Left ventricle myocardium superior (tissue), 1 donor: ENCODE results near the gene CMIP. TPM values are rescaled to one million over a fixed set of nuclear protein-coding genes. Genes with fewer than 3 reads are reported as not detected.

Source experiments
- ATAC-seq: fragments of 200-7000 bp; cut with Tn5 transposase; one replicate; pipeline ENCODE4 v1.9.1; 2020; ENCODE audit warnings: mild to moderate bottlenecking, moderate library complexity
- DNase-seq: peaks from one replicate; pipeline ENCODE4 v3.0.0-alpha.2; 2020
- intact Hi-C: fragments of 100-400 bp; cut with micrococcal nuclease; formaldehyde crosslinking; loops from one replicate; pipeline ENCODE4 v1.11.0; 2022
- total RNA-seq: library from RNA; stranded (reverse); fragmentation: NEBNext Ultra II Directional; extraction: Animal tissue kit (Norgen Biotek cat#: 25700); gene quantifications from one replicate; pipeline ENCODE4 v1.2.1, GENCODE V29; 2021
- donor health status: DM: no; HTN: yes; CAD: no; lungs with severe emphysema.

CMIP gene
- total RNA-seq, 1 donor from 2014 or later: 9.7 TPM

- no peak for DNase-seq
- no peak for ATAC-seq
- intact Hi-C loops: no loop called here
Observed at GRCh38 chr16:81535679-81536360, 91.2 kb downstream of the CMIP start.

- ATAC-seq (no peak), DNase-seq (no peak)
- intact Hi-C loops: no loop called here
Observed at GRCh38 chr16:81536648-81537047, 92.0 kb downstream of the CMIP start.

- intact Hi-C loops: no loop called here
- ATAC-seq (no peak), DNase-seq (no peak)
Observed at GRCh38 chr16:81537721-81538561, 93.3 kb downstream of the CMIP start.

- intact Hi-C loops: no loop called here
- ATAC-seq: no peak
- no peak for DNase-seq
Observed at GRCh38 chr16:81539009-81539758, 94.6 kb downstream of the CMIP start.

- intact Hi-C loops: no loop called here
Observed at GRCh38 chr16:81539759-81540472, 95.3 kb downstream of the CMIP start.

GRCh38 chr16:81541314-81541713 lies 96.7 kb downstream of the CMIP start:
- intact Hi-C loops: no loop called here
- ATAC-seq (no peak), DNase-seq (no peak)

More at GRCh38 chr16:81539759-81540472, 95.3 kb downstream of the CMIP start:
- ATAC-seq (no peak), DNase-seq (no peak)

- intact Hi-C loops: no loop called here
- DNase-seq (no peak), ATAC-seq (no peak)
Observed at GRCh38 chr16:81542609-81543570, 98.3 kb downstream of the CMIP start.

- DNase-seq (no peak), ATAC-seq (no peak)
- intact Hi-C loops: no loop called here
Observed at GRCh38 chr16:81543571-81543970, 99.0 kb downstream of the CMIP start.

GRCh38 chr16:81544261-81544660 lies 99.7 kb downstream of the CMIP start:
- intact Hi-C loops: no loop called here
- ATAC-seq (peak; percentile 50), DNase-seq (no peak)

- intact Hi-C loops: no loop called here
- no peak for ATAC-seq
- no peak for DNase-seq
Observed at GRCh38 chr16:81544700-81545271, 100.2 kb downstream of the CMIP start.

GRCh38 chr16:81545470-81546250 lies 101.1 kb downstream of the CMIP start:
- DNase-seq (no peak), ATAC-seq (no peak)
- intact Hi-C loops: no loop called here

- DNase-seq (no peak), ATAC-seq (no peak)
- intact Hi-C loops: no loop called here
Observed at GRCh38 chr16:81546781-81547180, 102.2 kb downstream of the CMIP start.

GRCh38 chr16:81547194-81547938 lies 102.8 kb downstream of the CMIP start:
- ATAC-seq: no peak
- DNase-seq: no peak
- intact Hi-C loops: no loop called here

GRCh38 chr16:81547939-81548216 lies 103.3 kb downstream of the CMIP start:
- DNase-seq: no peak
- no peak for ATAC-seq
- intact Hi-C loops: no loop called here

- intact Hi-C loops: no loop called here
- no peak for ATAC-seq
- no peak for DNase-seq
Observed at GRCh38 chr16:81548551-81548875, 103.9 kb downstream of the CMIP start.

GRCh38 chr16:81548876-81549546 lies 104.4 kb downstream of the CMIP start:
- intact Hi-C loops: no loop called here
- no peak for ATAC-seq
- DNase-seq: no peak
